Measurements from ENCODE around the gene NDUFS8. TPM values are rescaled to one million over a fixed set of nuclear protein-coding genes. Genes with fewer than 3 reads are reported as not detected.
A peak's percentile ranks its signal among the peaks of the same experiment; 100 is the strongest.

The NDUFS8 gene
- total and polyA plus RNA-seq, 2 of the 13 experiments (the other 11 are each of a cell fraction or from before 2014, with no cell fraction given) = 96.7 to 158 TPM

DNA sequence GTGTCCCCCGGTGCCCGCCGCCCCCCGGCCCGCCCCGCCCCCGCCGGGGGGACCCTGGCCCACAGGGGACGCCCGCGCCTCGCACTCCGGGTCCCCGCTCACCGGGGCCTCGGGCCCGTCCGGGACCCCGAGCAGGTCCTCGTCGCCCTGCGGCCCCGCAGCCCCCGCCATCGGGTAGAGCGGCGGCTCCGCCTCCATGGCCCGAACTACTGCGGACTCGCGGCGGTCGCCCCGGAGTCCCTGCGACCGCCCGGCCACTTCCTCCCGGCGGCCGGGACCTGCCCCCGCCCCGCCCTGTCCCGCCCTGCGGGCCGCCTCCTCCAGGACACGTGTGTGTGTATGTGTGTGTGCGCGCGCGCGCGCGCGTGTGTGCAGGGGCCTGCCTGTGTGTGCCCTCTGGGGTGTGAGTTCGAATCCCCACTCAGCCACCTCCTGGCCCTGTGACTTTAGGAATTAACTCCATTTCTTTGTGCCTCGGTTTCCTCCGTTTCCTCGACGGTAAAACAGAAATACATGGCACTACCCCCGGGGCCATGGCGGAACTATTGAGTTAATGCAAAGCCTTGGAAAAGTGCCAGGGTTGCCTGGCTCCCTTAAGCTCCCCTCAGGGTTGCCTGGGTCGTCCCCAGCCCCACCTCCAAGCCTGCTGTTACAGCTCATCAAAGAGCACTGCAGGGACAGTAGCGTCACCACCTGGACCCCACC, 26.5 kb upstream of the NDUFS8 start, which contains the start of gene UNC93B1 (continued):
- TF ChIP-seq, protein P1, sequence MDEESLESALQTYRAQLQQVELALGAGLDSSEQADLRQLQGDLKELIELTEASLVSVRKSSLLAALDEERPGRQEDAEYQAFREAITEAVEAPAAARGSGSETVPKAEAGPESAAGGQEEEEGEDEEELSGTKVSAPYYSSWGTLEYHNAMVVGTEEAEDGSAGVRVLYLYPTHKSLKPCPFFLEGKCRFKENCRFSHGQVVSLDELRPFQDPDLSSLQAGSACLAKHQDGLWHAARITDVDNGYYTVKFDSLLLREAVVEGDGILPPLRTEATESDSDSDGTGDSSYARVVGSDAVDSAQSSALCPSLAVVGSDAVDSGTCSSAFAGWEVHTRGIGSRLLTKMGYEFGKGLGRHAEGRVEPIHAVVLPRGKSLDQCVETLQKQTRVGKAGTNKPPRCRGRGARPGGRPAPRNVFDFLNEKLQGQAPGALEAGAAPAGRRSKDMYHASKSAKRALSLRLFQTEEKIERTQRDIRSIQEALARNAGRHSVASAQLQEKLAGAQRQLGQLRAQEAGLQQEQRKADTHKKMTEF (CRISPR knock-in tag; IDR thresholded peaks at IDR 0.05) = peak; percentile 39; the same call in 1 of the 2 replicates
- TF ChIP-seq ZNF503 (CRISPR knock-in tag; IDR thresholded peaks at IDR 0.05) (no peak), FOXP4 (CRISPR knock-in tag; IDR thresholded peaks at IDR 0.05) (0 out of 2 replicates have a peak, but pooled peaks have one; percentile 20), RFX5 (IDR thresholded peaks at IDR 0.05; ENCODE audit: low read depth, low read length) (no peak), CAMTA2 (CRISPR knock-in tag; IDR thresholded peaks at IDR 0.05; ENCODE audit: borderline replicate concordance) (no peak), FOXO4 (CRISPR knock-in tag; conservative IDR thresholded peaks at IDR 0.05) (no peak), ZNF615 (CRISPR knock-in tag; IDR thresholded peaks at IDR 0.05; ENCODE audit: borderline replicate concordance) (no peak), MXI1 (IDR thresholded peaks at IDR 0.05; ENCODE audit: borderline replicate concordance, low read depth, low read length) (peak; percentile 84; the same call in 1 of the 3 replicates), MXD3 (CRISPR knock-in tag; IDR thresholded peaks at IDR 0.05) (peak; percentile 22; the same call in 1 of the 2 replicates), ZNF121 (CRISPR knock-in tag; IDR thresholded peaks at IDR 0.05) (no peak), DR1 (CRISPR knock-in tag; IDR thresholded peaks at IDR 0.05) (no peak), TBP (CRISPR knock-in tag; IDR thresholded peaks at IDR 0.05) (no peak), YEATS4 (CRISPR knock-in tag; IDR thresholded peaks at IDR 0.05; ENCODE audit: borderline replicate concordance) (peak; percentile 18; the same call in 1 of the 2 replicates), RAD21 (CRISPR knock-in tag; IDR thresholded peaks at IDR 0.05) (0 out of 2 replicates have a peak, but pooled peaks have one; percentile 16), ZNF282 (IDR thresholded peaks at IDR 0.05; ENCODE audit: partially characterized antibody) (no peak), ZNF20 (CRISPR knock-in tag; IDR thresholded peaks at IDR 0.05) (no peak)
- TF ChIP-seq, protein P2, sequence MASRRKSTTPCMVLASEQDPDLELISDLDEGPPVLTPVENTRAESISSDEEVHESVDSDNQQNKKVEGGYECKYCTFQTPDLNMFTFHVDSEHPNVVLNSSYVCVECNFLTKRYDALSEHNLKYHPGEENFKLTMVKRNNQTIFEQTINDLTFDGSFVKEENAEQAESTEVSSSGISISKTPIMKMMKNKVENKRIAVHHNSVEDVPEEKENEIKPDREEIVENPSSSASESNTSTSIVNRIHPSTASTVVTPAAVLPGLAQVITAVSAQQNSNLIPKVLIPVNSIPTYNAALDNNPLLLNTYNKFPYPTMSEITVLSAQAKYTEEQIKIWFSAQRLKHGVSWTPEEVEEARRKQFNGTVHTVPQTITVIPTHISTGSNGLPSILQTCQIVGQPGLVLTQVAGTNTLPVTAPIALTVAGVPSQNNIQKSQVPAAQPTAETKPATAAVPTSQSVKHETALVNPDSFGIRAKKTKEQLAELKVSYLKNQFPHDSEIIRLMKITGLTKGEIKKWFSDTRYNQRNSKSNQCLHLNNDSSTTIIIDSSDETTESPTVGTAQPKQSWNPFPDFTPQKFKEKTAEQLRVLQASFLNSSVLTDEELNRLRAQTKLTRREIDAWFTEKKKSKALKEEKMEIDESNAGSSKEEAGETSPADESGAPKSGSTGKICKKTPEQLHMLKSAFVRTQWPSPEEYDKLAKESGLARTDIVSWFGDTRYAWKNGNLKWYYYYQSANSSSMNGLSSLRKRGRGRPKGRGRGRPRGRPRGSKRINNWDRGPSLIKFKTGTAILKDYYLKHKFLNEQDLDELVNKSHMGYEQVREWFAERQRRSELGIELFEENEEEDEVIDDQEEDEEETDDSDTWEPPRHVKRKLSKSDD (CRISPR knock-in tag; IDR thresholded peaks at IDR 0.05; ENCODE audit: low read depth) = no peak
- TF ChIP-seq, protein P3, sequence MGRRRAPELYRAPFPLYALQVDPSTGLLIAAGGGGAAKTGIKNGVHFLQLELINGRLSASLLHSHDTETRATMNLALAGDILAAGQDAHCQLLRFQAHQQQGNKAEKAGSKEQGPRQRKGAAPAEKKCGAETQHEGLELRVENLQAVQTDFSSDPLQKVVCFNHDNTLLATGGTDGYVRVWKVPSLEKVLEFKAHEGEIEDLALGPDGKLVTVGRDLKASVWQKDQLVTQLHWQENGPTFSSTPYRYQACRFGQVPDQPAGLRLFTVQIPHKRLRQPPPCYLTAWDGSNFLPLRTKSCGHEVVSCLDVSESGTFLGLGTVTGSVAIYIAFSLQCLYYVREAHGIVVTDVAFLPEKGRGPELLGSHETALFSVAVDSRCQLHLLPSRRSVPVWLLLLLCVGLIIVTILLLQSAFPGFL (CRISPR knock-in tag; IDR thresholded peaks at IDR 0.05) = no peak
